Colonic mucosa (tissue), 4 donors: ENCODE measurements around the gene ACTR6. TPM values are rescaled to one million over a fixed set of nuclear protein-coding genes. Genes with fewer than 3 reads are reported as not detected.

Experiments used
- DNase-seq: peaks from one replicate; pipeline ENCODE4 v3.0.0-alpha.2; 2020
- H3K27ac ChIP-seq: fragments of 200-600 bp; one replicate; pipeline ENCODE4 v1.8.0; 2021
- H3K27me3 ChIP-seq: fragments of 200-600 bp; one replicate; pipeline ENCODE4 v1.8.0; 2021
- H3K36me3 ChIP-seq: fragments of 200-600 bp; one replicate; pipeline ENCODE4 v1.8.0; 2021
- H3K4me1 ChIP-seq: fragments of 200-600 bp; one replicate; pipeline ENCODE4 v1.8.0; 2021; ENCODE audit warnings: mild to moderate bottlenecking
- H3K4me3 ChIP-seq: fragments of 200-600 bp; one replicate; pipeline ENCODE4 v1.8.0; 2021
- H3K9ac ChIP-seq, 2 donors: one replicate each; pipeline ENCODE4 v1.7.0; 2013; ENCODE audit warnings: control low read depth in 2 of 2, low read depth in 2 of 2, low read length in 2 of 2
- H3K9me3 ChIP-seq: fragments of 200-600 bp; one replicate; pipeline ENCODE4 v1.8.0; 2021
- intact Hi-C: fragments of 100-400 bp; cut with DNase I; formaldehyde crosslinking; loops from one replicate; pipeline ENCODE4 v1.14.1; 2022
- total RNA-seq, 2 donors: library from RNA; stranded (reverse); fragmentation: NEBNext Ultra II Directional in 1 of 2; extraction: Animal tissue kit (Norgen Biotek cat#: 25700) in 1 of 2; gene quantifications; one replicate each; pipeline ENCODE4 v1.2.1, GENCODE V29; 2021
- TF ChIP-seq, protein P1 (sequence below): fragments of 200-600 bp; IDR thresholded peaks from one replicate; pipeline ENCODE4 v1.8.0; 2022; ENCODE audit warnings: antibody characterized with exemption, mild to moderate bottlenecking
- donor health status: healthy.
- donor health status: DM: no; HTN: no; CAD: no.
- donor health status: DM: no; HTN: no; CAD: no.

ACTR6 gene
- total RNA-seq, 2 donors from 2014 or later: 24.3 to 37.7 TPM

DNA sequence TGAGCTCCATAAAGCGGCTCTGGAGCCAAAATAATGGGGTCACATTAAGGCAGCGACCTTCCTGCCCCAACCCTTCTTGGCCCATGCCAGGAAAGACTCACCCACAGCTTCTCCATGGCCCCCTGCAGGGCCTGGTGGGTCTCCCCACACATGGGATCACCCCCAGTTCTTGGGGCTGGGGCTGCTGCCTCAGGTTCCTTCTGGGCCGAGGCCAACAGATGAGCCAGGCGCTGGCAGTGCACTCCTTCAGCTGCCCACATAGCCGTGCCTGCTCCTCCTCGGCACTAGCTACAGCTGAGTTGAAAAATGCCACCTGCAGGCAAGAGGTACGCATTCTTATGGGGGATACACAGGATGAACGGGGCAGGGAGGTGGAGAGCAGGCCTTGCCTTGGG is 43.2 kb upstream of the ACTR6 start:
- Histone ChIP-seq H3K36me3 (no peaks in the 10 kb centered on the region), H3K9ac (no peak overlapping the region), H3K27me3 (no peaks in the 10 kb centered on the region), H3K27ac (no peak overlapping the region), H3K4me1 (no peaks in the 10 kb centered on the region), H3K4me3 (no peak overlapping the region), H3K9me3 (no peaks in the 10 kb centered on the region)
- TF ChIP-seq, protein P1, sequence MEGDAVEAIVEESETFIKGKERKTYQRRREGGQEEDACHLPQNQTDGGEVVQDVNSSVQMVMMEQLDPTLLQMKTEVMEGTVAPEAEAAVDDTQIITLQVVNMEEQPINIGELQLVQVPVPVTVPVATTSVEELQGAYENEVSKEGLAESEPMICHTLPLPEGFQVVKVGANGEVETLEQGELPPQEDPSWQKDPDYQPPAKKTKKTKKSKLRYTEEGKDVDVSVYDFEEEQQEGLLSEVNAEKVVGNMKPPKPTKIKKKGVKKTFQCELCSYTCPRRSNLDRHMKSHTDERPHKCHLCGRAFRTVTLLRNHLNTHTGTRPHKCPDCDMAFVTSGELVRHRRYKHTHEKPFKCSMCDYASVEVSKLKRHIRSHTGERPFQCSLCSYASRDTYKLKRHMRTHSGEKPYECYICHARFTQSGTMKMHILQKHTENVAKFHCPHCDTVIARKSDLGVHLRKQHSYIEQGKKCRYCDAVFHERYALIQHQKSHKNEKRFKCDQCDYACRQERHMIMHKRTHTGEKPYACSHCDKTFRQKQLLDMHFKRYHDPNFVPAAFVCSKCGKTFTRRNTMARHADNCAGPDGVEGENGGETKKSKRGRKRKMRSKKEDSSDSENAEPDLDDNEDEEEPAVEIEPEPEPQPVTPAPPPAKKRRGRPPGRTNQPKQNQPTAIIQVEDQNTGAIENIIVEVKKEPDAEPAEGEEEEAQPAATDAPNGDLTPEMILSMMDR: no peak
- intact Hi-C loops: no loop called here
- DNase-seq: no peak

DNA sequence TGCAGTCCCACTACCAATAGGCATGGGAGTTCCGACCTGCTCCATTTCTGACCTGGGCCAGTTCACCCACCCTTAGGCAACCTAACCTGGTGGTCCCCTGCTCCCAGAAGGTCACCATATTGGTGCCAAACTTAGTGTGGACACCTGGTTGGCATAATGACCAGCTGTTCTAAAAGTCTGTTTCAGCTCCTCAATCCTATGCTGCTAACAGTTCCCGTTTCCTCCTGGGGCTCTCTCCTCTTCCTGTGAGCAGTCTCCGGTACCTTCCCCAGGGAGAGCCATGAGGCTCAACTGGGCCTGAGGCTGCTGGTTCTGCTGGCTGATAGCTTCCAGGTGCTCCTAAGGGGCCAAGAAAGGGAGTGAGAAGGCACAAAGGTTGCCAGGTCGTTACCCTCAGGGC is 42.1 kb upstream of the ACTR6 start:
- TF ChIP-seq, protein P1: no peak
- intact Hi-C loops: no loop called here
- H3K9me3 ChIP-seq: no peaks in the 10 kb centered on the region
- H3K27ac ChIP-seq: no peak overlapping the region
- no peak overlapping the region for H3K9ac ChIP-seq
- no peaks in the 10 kb centered on the region for H3K27me3 ChIP-seq
- no peaks in the 10 kb centered on the region for H3K36me3 ChIP-seq
- no peaks in the 10 kb centered on the region for H3K4me1 ChIP-seq
- no peak overlapping the region for H3K4me3 ChIP-seq
- no peak for DNase-seq

DNA sequence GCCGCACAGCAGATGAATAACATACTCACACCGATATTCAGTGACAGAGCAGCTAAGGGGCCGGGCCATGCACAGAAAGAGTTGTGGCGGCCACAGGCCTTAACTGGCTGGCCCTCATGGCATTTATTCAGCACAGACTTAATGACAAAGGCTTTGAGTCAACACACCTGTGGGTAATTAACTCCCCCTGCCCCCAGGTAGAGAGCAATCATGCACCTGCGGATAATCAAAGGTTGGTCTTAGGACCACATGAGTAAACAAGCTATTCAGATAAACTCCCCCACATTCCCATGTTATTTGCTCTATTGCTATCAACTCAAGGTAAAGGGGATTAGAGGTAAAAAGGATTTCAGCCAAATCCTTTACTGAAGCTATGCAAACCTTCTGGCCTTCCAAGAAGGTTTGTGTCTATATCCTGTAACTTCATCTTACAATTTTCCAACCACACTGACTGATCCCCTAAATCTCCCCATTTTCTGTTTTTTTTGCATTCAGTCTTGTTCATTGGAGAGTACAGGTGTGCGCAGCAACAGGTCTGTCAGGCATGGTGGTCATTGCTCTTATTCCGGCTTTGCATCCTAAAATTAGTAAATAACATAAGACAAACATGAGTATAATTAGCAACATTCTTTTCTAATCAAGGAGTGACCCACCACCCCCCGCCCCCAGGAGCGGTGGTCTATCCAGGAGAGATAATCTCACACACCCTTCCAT is 41.1 kb upstream of the ACTR6 start:
- no peaks in the 10 kb centered on the region for H3K36me3 ChIP-seq
- intact Hi-C loops: loop anchor here (5.0 kb wide), 1 partner anchor 38 kb away; no protein-coding TSS in a partner anchor
- H3K27me3 ChIP-seq: no peaks in the 10 kb centered on the region
- DNase-seq: no peak
- no peaks in the 10 kb centered on the region for H3K9me3 ChIP-seq
- no peak overlapping the region for H3K9ac ChIP-seq
- no peak overlapping the region for H3K4me3 ChIP-seq
- TF ChIP-seq, protein P1: no peak
- no peak overlapping the region for H3K27ac ChIP-seq
- H3K4me1 ChIP-seq: no peaks in the 10 kb centered on the region

DNA sequence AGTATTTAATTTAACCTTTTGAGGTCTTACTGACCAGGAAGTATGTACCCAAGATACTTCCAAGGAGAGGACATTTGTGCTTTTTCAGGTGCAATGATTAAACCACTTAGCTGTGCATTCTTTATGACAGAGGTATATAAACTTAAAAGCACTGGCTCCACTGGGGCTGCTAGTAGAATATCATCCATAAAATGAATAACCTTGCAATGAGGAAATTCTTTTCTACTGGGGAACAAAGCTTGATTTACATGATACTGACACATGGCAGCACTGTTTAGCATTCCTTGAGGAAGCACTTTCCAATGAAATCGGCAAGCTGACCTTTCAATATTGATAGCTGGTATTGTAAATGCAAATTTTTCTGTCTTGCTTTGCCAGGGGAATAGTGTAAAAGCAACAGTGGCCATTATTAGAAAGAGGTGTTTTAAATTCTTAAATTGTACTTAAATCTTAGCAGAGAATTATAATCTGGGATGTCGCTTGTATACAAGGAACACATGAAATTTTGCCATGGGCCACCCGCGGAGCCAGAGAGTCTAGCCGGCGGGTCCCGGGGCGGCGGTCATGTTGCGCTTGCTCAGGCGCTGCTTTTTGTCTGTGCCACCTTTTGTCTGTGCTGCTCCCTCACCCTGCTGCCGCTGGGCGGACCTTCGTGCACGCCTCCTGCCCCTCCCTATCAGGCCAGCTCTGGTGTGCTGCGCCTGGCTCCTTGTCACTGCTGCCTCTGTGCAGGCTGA is 37.0 kb upstream of the ACTR6 start:
- TF ChIP-seq, protein P1: no peak
- Histone ChIP-seq H3K27me3 (no peaks in the 10 kb centered on the region), H3K4me3 (peak overlapping the region; percentile 29), H3K9ac (peak overlapping the region in 1 of 2 donors; percentile 63), H3K27ac (peak overlapping the region; percentile 74), H3K36me3 (no peaks in the 10 kb centered on the region), H3K4me1 (no peaks in the 10 kb centered on the region), H3K9me3 (no peaks in the 10 kb centered on the region)
- peak; percentile 89 for DNase-seq
- intact Hi-C loops: loop anchor here (5.0 kb wide), 1 partner anchor 34 kb away; no protein-coding TSS in a partner anchor

GRCh38 chr12:100164153-100164704 is 36.4 kb upstream of the ACTR6 start:
- Histone ChIP-seq H3K4me1 (no peaks in the 10 kb centered on the region), H3K36me3 (no peaks in the 10 kb centered on the region), H3K9ac (peak overlapping the region in 1 of 2 donors; percentile 63), H3K27me3 (no peaks in the 10 kb centered on the region), H3K27ac (peak overlapping the region; percentile 74), H3K4me3 (no peak overlapping the region), H3K9me3 (no peaks in the 10 kb centered on the region)
- no peak for DNase-seq
- TF ChIP-seq, protein P1: no peak
- intact Hi-C loops: loop anchor here (5.0 kb wide), 1 partner anchor 33 kb away; no protein-coding TSS in a partner anchor
